Measurements from ENCODE around the gene DGKG. TPM values are rescaled to one million over a fixed set of nuclear protein-coding genes. Genes with fewer than 3 reads are reported as not detected.

Gene DGKG
- total RNA-seq, 4 donors from 2014 or later = 0.70 to 13.2 (median 5.9) TPM

DNA sequence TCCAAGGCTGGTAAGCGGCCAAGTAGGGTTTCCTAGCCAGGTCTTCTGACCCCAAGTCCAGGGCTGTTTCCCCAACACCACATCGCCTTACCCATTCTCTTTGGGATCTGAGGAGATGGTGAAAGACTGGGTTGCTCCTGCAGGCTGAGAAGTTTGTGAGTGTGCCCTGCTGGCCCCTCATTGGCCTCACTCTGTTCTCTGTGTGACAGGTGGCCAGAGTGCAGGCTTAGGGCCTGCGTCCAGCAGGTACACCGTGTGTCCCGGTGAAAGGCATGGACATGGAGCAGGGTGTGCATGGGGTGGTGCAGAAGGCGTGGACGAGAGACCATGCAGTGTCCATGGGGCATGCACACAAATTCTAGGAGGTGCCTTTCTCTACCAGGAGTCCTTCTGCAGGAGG, 91.3 kb downstream of the DGKG start:
- H3K9me3 ChIP-seq = no peaks in the 10 kb centered on the region
- TF ChIP-seq POLR2A (IDR thresholded peaks at IDR 0.05) (no peak), CTCF (IDR thresholded peaks at IDR 0.05) (no peak)
- no peak overlapping the region for H3K4me3 ChIP-seq
- H3K36me3 ChIP-seq = no peaks in the 10 kb centered on the region
- H3K4me1 ChIP-seq = no peaks in the 10 kb centered on the region
- H3K27ac ChIP-seq = no peak overlapping the region
- no peaks in the 10 kb centered on the region for H3K27me3 ChIP-seq
- DNase-seq = no peak

DNA sequence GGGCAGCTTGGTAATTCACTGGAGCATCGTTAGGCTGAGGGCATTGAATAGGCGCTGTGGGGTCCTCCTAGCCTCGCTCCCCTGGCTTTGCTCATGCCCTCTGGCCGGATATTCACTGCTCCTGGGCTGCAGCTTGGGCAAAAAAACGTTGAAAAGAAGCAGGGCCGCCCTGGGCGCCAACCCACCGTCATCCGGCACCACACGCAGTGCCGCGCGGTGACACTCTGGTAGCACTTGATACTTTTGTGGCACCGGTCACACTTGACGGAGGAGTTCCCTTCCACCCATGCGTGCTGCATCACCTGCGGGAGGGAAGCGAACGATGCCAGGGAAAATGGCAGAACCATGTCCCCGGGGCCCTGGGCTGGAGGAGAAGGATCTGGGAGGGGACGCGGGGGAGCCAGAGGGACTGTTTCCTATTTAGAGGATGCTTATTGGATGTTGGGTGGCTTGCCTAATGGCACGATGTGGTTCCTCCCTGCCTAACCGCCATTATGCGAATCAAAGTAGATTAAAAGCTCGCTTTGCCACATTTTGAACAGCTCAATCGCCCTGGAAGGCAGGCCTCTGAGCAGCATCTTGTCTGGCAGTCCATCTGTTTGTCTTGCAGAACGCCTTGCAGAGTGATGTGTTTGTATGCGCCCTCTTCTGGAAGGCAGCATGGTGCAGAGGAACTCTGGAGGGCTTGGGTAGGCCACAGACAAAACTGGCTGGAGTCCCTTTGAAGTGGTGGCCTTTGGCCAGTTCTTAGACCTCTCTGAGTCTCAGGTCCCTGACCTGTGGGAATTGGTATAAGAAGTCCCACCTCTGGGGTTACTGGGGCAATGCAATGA, 93.2 kb downstream of the DGKG start:
- Histone ChIP-seq H3K4me1 (no peaks in the 10 kb centered on the region), H3K4me3 (no peak overlapping the region), H3K36me3 (no peaks in the 10 kb centered on the region), H3K9me3 (no peaks in the 10 kb centered on the region), H3K27ac (no peak overlapping the region), H3K27me3 (no peaks in the 10 kb centered on the region)
- TF ChIP-seq POLR2A (IDR thresholded peaks at IDR 0.05) = no peak
- no peak for TF ChIP-seq CTCF (IDR thresholded peaks at IDR 0.05)
- no peak for DNase-seq

DNA sequence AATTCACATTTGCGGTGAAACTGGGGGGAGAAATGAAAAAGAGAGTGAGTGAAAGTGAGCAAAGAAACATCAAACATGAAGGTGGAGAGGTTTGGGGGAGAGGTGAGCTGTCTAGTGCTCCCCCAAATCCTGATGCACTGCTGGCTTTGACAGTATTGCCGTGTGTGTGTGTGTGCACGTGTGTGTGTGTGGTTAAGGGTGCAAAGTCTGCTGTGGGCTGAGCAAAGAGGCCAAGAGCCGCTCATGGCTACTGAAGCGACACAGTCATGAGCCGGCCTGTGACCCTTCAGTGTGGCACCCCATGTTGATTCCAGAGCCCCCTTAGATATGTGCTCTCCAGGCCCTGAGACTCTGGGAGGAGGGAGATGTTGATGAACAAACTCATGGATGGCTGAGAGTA, 94.3 kb downstream of the DGKG start:
- H3K9me3 ChIP-seq = no peaks in the 10 kb centered on the region
- no peak for DNase-seq
- H3K4me1 ChIP-seq = no peaks in the 10 kb centered on the region
- no peaks in the 10 kb centered on the region for H3K36me3 ChIP-seq
- H3K27ac ChIP-seq = no peak overlapping the region
- TF ChIP-seq CTCF (IDR thresholded peaks at IDR 0.05) (no peak), POLR2A (IDR thresholded peaks at IDR 0.05) (no peak)
- no peak overlapping the region for H3K4me3 ChIP-seq
- H3K27me3 ChIP-seq = no peaks in the 10 kb centered on the region

DNA sequence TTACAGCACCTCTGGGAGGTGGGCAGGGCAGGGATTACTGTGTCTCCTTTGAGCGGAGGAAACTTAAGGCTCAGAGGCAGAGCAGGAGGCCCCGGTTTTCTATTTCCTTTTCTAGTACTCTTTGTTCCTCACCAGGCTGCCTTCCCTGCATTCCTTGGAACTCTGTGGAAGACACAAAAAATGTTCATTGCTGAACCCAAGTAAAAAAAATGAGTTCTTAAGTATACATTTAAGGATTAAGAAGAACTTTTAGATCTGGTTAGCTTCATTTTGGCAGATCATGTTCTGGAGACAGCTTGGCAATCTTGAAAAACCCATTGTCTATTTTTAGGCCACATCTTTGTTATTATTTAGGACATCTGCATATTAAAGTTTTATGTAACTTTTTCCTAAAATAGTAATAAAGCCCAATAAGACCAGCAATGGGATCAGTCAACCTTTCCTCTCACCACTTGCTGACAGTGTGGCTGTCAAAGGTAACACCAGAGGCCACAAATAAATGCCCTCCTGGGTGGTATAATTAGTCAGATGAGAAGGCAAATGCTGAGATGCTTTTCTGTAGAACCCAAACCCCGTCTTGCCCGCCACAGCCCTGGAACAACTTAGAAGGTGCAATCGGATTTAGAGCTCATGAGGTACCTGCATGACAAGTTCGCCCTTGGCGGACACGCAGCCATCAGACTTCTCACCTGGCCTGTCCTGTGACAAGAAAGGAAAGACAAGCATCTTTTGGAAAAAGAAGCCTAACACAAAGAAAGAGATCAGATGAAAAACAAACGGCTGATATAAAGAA, 97.2 kb downstream of the DGKG start:
- peaks cover 0 to 1% (median 0%) of the 10 kb centered on the region in 4 donors for H3K4me1 ChIP-seq
- H3K27ac ChIP-seq = no peak overlapping the region
- no peak for DNase-seq
- no peaks in the 10 kb centered on the region for H3K27me3 ChIP-seq
- H3K9me3 ChIP-seq = no peaks in the 10 kb centered on the region
- no peaks in the 10 kb centered on the region for H3K36me3 ChIP-seq
- H3K4me3 ChIP-seq = no peak overlapping the region
- TF ChIP-seq POLR2A (IDR thresholded peaks at IDR 0.05) = no peak

- no peaks in the 10 kb centered on the region for H3K27me3 ChIP-seq
- no peak overlapping the region for H3K27ac ChIP-seq
- DNase-seq = no peak
- H3K36me3 ChIP-seq = no peaks in the 10 kb centered on the region
- no peaks in the 10 kb centered on the region for H3K9me3 ChIP-seq
- TF ChIP-seq CTCF (IDR thresholded peaks at IDR 0.05) = no peak
- H3K4me3 ChIP-seq = no peak overlapping the region
- H3K4me1 ChIP-seq = peaks cover 0 to 4% (median 0%) of the 10 kb centered on the region in 4 donors
Observed at GRCh38 chr3:186261638-186262037, 100.4 kb downstream of the DGKG start.

DNA sequence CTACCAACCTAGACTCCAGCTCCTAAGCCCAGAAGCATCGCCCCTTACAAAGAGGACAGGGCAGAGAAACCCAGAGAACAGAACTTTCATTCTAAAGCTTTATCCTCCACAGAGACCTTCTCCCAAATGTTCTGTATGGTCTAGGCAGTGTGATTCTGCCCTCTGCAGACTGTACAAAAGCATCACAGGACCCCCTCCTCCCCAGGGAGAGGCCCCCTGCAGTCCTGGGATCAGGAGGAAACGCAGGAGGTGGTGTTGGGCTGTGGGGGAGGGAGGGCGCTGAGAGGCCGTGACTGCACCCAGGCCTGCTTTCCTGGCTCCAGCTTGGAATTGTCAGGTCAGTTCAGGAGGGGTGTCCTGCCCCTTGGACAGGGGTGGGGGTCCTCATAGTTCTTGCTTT, 101.3 kb downstream of the DGKG start:
- no peak for DNase-seq
- H3K4me3 ChIP-seq = no peak overlapping the region
- H3K4me1 ChIP-seq = peaks cover 0 to 4% (median 0%) of the 10 kb centered on the region in 4 donors
- H3K9me3 ChIP-seq = no peaks in the 10 kb centered on the region
- H3K36me3 ChIP-seq = no peaks in the 10 kb centered on the region
- TF ChIP-seq CTCF (IDR thresholded peaks at IDR 0.05) (no peak), POLR2A (IDR thresholded peaks at IDR 0.05) (no peak)
- H3K27ac ChIP-seq = no peak overlapping the region
- no peaks in the 10 kb centered on the region for H3K27me3 ChIP-seq

Data from Peyer's patch (tissue), 4 donors.